Breast epithelium (tissue), 4 donors: ENCODE results near the gene SEMA6D. TPM values are rescaled to one million over a fixed set of nuclear protein-coding genes. Genes with fewer than 3 reads are reported as not detected.

Experiments used
- DNase-seq, 2 donors: peaks; one replicate each; pipeline ENCODE4 v3.0.0-alpha.2; 2019; ENCODE audit warnings: low spot score in 2 of 2
- H3K27ac ChIP-seq, 2 donors: fragments of 200-600 bp; sonication (generic) in 1 of 2; one replicate each; pipeline ENCODE4 v1.5.1; 2016 to 2019; ENCODE audit warnings: mild to moderate bottlenecking in 1 of 2
- H3K27me3 ChIP-seq, 2 donors: fragments of 200-600 bp; sonication (generic) in 1 of 2; one replicate each; pipeline versions ENCODE4 v1.5.1 to v1.6.0; 2017 to 2019; ENCODE audit warnings: control low read depth in 1 of 2, mild to moderate bottlenecking in 1 of 2
- H3K36me3 ChIP-seq: fragments of 200-600 bp; one replicate; pipeline ENCODE4 v1.5.1; 2019
- H3K4me1 ChIP-seq, 2 donors: fragments of 200-600 bp; sonication (generic); one replicate each; pipeline ENCODE4 v1.5.1; 2016 to 2019; ENCODE audit warnings: control low read depth in 1 of 2
- H3K4me3 ChIP-seq, 3 donors: fragments of 200-600 bp; sonication (generic); 1 replicate in 2 of 3; 2 replicates in 1 of 3; pipeline ENCODE4 v1.5.1; 2016 to 2019; ENCODE audit warnings: mild to moderate bottlenecking in 3 of 3, moderate library complexity in 2 of 3
- H3K9me3 ChIP-seq, 2 donors: fragments of 200-600 bp; sonication (generic) in 1 of 2; one replicate each; pipeline ENCODE4 v1.5.1; 2016 to 2019; ENCODE audit warnings: control low read depth in 1 of 2
- CTCF ChIP-seq, 3 donors: fragments of 450-650 bp; IDR thresholded peaks; one replicate each; pipeline ENCODE4 v1.5.1; 2016 to 2017; ENCODE audit warnings: antibody characterized with exemption in 3 of 3, mild to moderate bottlenecking in 3 of 3, moderate library complexity in 3 of 3
- POLR2A ChIP-seq: fragments of 450-650 bp; IDR thresholded peaks from one replicate; pipeline ENCODE4 v1.6.1; 2016; ENCODE audit warnings: antibody characterized with exemption, mild to moderate bottlenecking, moderate library complexity
- POLR2AphosphoS5 ChIP-seq, 3 donors: sonication (generic); formaldehyde crosslinking; IDR thresholded peaks; one replicate each; pipeline ENCODE4 v1.6.1; 2017; ENCODE audit warnings: antibody characterized with exemption in 3 of 3
- intact Hi-C: fragments of 100-400 bp; cut with DNase I; formaldehyde crosslinking; loops from one replicate; pipeline ENCODE4 v1.15.1; 2023; ENCODE audit warnings: low total_unique reads
- total RNA-seq, 3 donors: library from RNA; depleted of rRNA; stranded (reverse); fragments of >200 nt; gene quantifications; one replicate each; pipeline ENCODE4 v1.1.0, GENCODE V29; 2016

Gene SEMA6D
- total RNA-seq, 3 donors from 2014 or later: 3.0 to 22.8 (median 10.5) TPM

- Histone ChIP-seq H3K27ac (no peak overlapping the region), H3K36me3 (no peaks in the 10 kb centered on the region), H3K27me3 (no peaks in the 10 kb centered on the region), H3K4me3 (no peak overlapping the region), H3K4me1 (no peaks in the 10 kb centered on the region), H3K9me3 (no peaks in the 10 kb centered on the region)
- no peak for TF ChIP-seq CTCF (IDR thresholded peaks at IDR 0.05)
- no peak for TF ChIP-seq POLR2AphosphoS5 (IDR thresholded peaks at IDR 0.05)
- no peak for TF ChIP-seq POLR2A
- intact Hi-C loops: loop anchor here (5.0 kb wide), 1 partner anchor 123 kb away; no protein-coding TSS in a partner anchor
- no peak for DNase-seq
These were observed 27.6 kb upstream of the SEMA6D start for GRCh38 chr15:47689660-47690059.

GRCh38 chr15:47691882-47692281 is 25.4 kb upstream of the SEMA6D start:
- intact Hi-C loops: loop anchor here (5.0 kb wide), 1 partner anchor 120 kb away; no protein-coding TSS in a partner anchor
- TF ChIP-seq POLR2A (no peak), CTCF (IDR thresholded peaks at IDR 0.05) (no peak)

DNA sequence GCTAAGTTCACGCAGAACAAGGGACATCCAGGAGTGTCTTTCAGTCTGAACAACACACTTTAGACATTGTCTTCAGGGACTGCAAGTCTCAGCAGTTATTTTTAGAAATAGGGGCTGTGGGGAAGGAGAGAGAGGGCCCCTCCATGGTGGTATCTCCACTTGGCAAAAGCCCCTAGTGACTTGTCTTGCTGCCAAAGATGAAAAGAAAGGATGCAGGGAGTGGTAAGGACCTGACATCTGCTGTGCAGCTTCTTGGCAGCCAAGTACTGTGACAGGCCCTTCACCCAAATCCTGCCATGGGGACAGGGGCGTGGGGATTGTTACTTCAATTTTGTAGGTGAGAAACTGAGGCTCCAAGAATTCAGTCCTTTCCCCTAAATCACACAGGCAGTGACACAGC is 21.0 kb upstream of the SEMA6D start:
- intact Hi-C loops: no loop called here
- Histone ChIP-seq H3K36me3 (no peaks in the 10 kb centered on the region), H3K4me3 (no peak overlapping the region), H3K27me3 (no peaks in the 10 kb centered on the region), H3K9me3 (no peaks in the 10 kb centered on the region), H3K4me1 (no peaks in the 10 kb centered on the region), H3K27ac (no peak overlapping the region)
- TF ChIP-seq CTCF (IDR thresholded peaks at IDR 0.05) (no peak), POLR2A (no peak), POLR2AphosphoS5 (IDR thresholded peaks at IDR 0.05) (no peak)
- DNase-seq: no peak

More at GRCh38 chr15:47691882-47692281, 25.4 kb upstream of the SEMA6D start:
- DNase-seq: no peak
- H3K27me3 ChIP-seq: no peaks in the 10 kb centered on the region
- H3K27ac ChIP-seq: no peak overlapping the region
- no peaks in the 10 kb centered on the region for H3K9me3 ChIP-seq
- no peaks in the 10 kb centered on the region for H3K36me3 ChIP-seq
- no peaks in the 10 kb centered on the region for H3K4me1 ChIP-seq
- H3K4me3 ChIP-seq: no peak overlapping the region

DNA sequence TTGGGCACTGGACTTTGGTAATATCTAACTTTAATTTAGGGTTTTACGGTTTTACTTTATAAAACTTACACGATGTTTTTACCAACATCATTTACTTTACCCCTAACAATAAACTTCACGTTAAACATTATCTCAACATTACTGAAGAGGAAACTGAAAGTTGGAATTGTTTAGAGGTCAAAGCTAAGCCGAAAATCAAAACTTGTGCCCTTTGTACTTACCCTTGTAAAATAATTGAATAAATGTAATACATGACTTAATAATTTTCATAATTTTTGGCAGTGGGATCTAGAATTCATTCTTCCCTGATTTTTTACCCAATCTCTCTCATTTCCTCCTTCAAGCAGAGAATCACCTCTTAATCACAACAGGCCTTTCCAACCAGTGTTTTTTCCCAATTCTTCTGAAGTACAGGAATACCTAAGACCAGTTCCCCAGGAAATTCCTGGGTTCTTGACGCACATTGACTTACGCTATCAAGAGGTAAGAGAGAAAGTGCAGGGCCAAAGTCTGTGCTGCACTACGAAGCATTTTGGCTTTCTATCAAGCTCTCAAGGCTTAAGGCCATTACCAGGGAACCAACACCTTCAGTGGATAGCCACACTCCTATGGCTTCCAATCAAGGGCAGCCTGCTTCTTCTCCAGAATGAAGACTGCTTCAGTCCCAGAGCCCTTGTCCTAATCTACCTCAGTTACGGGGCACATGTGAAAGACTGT is 11.9 kb upstream of the SEMA6D start:
- intact Hi-C loops: no loop called here

More for the DNA sequence above, 11.9 kb upstream of the SEMA6D start:
- Histone ChIP-seq H3K36me3 (no peaks in the 10 kb centered on the region), H3K4me1 (no peaks in the 10 kb centered on the region), H3K9me3 (no peaks in the 10 kb centered on the region), H3K27me3 (no peaks in the 10 kb centered on the region), H3K4me3 (no peak overlapping the region), H3K27ac (no peak overlapping the region)
- TF ChIP-seq POLR2AphosphoS5 (IDR thresholded peaks at IDR 0.05): no peak
- no peak for TF ChIP-seq CTCF (IDR thresholded peaks at IDR 0.05)
- TF ChIP-seq POLR2A: no peak
- DNase-seq: no peak
